H1 (cell line): Measurements from ENCODE around the gene MAPK1. TPM values are rescaled to one million over a fixed set of nuclear protein-coding genes. Genes with fewer than 3 reads are reported as not detected.

ENCODE experiments used
- CHD7 ChIP-seq: fragments of 300-600 bp; sonication (generic); IDR thresholded peaks from 2 replicates; pipeline ENCODE4 v1.7.1; 2012; ENCODE audit warnings: low read length, moderate library complexity, mild to moderate bottlenecking, inconsistent platforms; ENCODE audit not compliant: insufficient replicate concordance
- CREB1 ChIP-seq: IDR thresholded peaks from 2 replicates; pipeline ENCODE4 v1.6.1; 2012; ENCODE audit warnings: inconsistent platforms
- EGR1 ChIP-seq: IDR thresholded peaks from 2 replicates; pipeline ENCODE4 v1.6.1; 2011; ENCODE audit warnings: low read depth, low read length, borderline replicate concordance
- HDAC2 ChIP-seq, 2 experiments: fragments of 300-600 bp in 1 of 2; sonication (generic) in 1 of 2; IDR thresholded peaks; 2 replicates each; pipeline ENCODE4 v1.6.1; 2011 to 2012; ENCODE audit warnings: low read depth in 2 of 2, low read length in 2 of 2, mild to moderate bottlenecking in 2 of 2, moderate library complexity in 2 of 2, borderline replicate concordance in 1 of 2, inconsistent platforms in 1 of 2
- MAFK ChIP-seq: IDR thresholded peaks from 2 replicates; pipeline ENCODE4 v1.6.1; 2012; ENCODE audit warnings: low read depth, mild to moderate bottlenecking, improper control_type of control experiment, low read length
- RAD21 ChIP-seq, 2 experiments: IDR thresholded peaks in 1 of 2; conservative IDR thresholded peaks in 1 of 2; 2 replicates each; pipeline ENCODE4 v1.6.1; 2011; ENCODE audit warnings: low read depth in 2 of 2, low read length in 2 of 2, improper control_type of control experiment in 1 of 2, inconsistent platforms in 1 of 2, mild to moderate bottlenecking in 1 of 2, moderate library complexity in 1 of 2
- SIX5 ChIP-seq: IDR thresholded peaks from 2 replicates; pipeline ENCODE4 v1.6.1; 2011; ENCODE audit warnings: mild to moderate bottlenecking, low read depth, low read length
- polyA plus RNA-seq, 7 experiments: library from polyadenylated mRNA; depleted of rRNA in 3 of 7; stranded (reverse) in 5 of 7; unstranded in 2 of 7; fragments of >200 nt in 5 of 7; fragments of 200-250 nt in 2 of 7; gene quantifications; 1 replicate in 5 of 7; 2 replicates in 1 of 7; 4 replicates in 1 of 7; pipeline versions ENCODE4 v1.2.1 to v1.2.3, GENCODE V29; 2011 to 2013; ENCODE audit warnings: missing spikeins in 2 of 7, mixed read lengths in 2 of 7
- total RNA-seq: library from RNA; stranded (reverse); fragmentation: NEBNext Ultra II Directional; extraction: Animal tissue kit (Norgen Biotek cat#: 25700); gene quantifications from 2 replicates; pipeline ENCODE4 v1.2.1, GENCODE V29; 2021

The MAPK1 gene
- total and polyA plus RNA-seq, 2 of the 8 experiments (the other 6 are each of a cell fraction or from before 2014, with no cell fraction given) = 28.1 to 101 TPM

DNA sequence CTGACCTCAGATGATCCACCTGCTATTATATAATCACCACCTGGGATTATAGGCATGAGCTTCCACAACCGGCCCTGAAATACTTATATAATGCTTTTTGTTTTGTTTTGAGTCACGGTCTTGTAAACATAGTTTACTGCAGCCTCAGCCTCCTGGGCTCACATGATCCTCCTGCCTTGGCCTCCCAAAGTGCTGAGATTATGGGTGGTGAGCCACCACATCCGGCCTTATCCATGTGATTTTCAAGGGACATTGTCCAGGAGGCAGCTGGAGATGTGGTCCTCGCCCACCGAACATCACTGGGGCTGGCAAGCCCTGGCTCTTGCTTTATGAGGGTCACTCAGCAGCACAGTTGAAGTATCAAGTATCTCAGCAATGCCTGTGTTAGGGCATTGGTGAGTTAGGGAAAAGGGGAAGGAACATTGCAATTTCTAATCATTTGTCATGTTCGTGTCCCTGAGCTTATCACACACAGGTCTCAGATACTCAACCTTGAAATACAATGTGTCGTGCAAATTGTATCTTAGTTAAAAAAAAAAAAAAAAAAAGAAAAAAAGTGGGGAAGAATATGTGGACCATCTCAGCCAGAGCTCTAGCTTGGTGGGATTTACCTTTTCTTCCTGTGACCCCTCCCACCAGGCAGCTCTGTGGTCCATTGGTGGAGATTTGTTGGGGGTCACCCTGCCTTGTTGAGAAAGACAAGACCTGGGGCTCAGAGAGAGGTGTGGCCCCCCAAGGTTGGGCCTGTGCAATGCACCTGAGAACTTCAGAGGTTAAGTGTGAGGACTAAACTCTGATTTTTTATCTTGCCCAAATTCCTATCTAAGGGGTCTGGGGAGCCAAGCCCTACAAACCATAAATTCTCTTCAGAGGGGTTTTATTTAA lies 40.4 kb upstream of the MAPK1 start (continued):
- no peak for TF ChIP-seq CHD7
- TF ChIP-seq MAFK = no peak
- TF ChIP-seq RAD21 (IDR thresholded peaks at IDR 0.05 in 1 of 2, conservative IDR thresholded peaks at IDR 0.05 in 1 of 2; ENCODE audit: low read depth in 2 of 2, low read length in 2 of 2) = no peak
- no peak for TF ChIP-seq HDAC2 (IDR thresholded peaks at IDR 0.05; ENCODE audit: borderline replicate concordance in 1 of 2, low read depth in 2 of 2, low read length in 2 of 2)
- no peak for TF ChIP-seq CREB1
- TF ChIP-seq SIX5 = no peak
- no peak for TF ChIP-seq EGR1
